Muscle layer of duodenum (tissue), 2 donors: ENCODE data around the gene STX5.
"Not testable (repeated sequence)": the region's sequence is repeated elsewhere in the genome, so short reads cannot be mapped to it uniquely, and the experiment has no call there.

Experiments
- H3K27ac ChIP-seq: one replicate; pipeline ENCODE4 v1.7.0; 2013; ENCODE audit warnings: mild to moderate bottlenecking, low read length
- H3K27me3 ChIP-seq: one replicate; pipeline ENCODE4 v1.7.0; 2013; ENCODE audit warnings: low read depth, mild to moderate bottlenecking, control low read depth, low read length
- H3K36me3 ChIP-seq, 2 donors: one replicate each; pipeline ENCODE4 v1.7.0; 2013; ENCODE audit warnings: low read length in 2 of 2, control low read depth in 1 of 2, mild to moderate bottlenecking in 1 of 2; ENCODE audit not compliant: insufficient read depth in 2 of 2, control insufficient read depth in 1 of 2
- H3K4me1 ChIP-seq, 2 donors: one replicate each; pipeline ENCODE4 v1.7.0; 2013; ENCODE audit warnings: low read length in 2 of 2, mild to moderate bottlenecking in 2 of 2, control low read depth in 1 of 2, moderate library complexity in 1 of 2; ENCODE audit not compliant: insufficient read depth in 2 of 2, control insufficient read depth in 1 of 2
- H3K4me3 ChIP-seq, 2 donors: one replicate each; pipeline ENCODE4 v1.7.0; 2013; ENCODE audit warnings: low read length in 2 of 2, low read depth in 1 of 2, mild to moderate bottlenecking in 1 of 2
- H3K9me3 ChIP-seq, 2 donors: one replicate each; pipeline ENCODE4 v1.7.0; 2013; ENCODE audit warnings: low read length in 2 of 2, control low read depth in 1 of 2, mild to moderate bottlenecking in 1 of 2; ENCODE audit not compliant: control insufficient read depth in 1 of 2
- donor health status: healthy.

STX5 gene

DNA sequence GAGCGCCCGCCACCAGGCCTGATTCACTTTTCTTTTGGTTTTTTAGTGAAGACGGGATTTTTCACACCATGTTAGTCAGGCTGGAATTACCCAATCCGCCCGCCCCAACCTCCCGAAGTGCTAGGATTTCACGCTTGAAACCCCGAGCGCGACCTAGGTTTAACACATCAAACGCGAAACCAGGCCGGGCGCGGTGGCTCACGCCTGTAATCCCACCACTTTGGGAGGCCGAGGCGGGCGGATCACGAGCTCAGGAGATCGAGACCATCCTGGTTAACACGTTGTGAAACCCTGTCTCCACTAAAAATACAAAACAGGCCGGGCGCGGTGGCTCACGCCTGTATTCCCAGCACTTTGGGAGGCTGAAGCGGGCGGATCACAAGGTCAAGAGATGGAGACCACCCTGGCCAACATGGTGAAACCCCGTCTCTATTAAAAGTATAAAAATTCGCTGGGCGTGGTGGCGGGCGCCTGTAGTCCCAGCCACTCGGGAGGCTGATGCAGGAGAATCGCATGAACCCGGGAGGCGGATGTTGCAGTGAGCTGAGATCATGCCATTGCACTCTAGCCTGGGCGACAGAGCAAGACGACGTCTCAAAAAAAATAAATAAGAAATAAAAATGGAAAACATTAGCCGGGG is 9.0 kb upstream of the STX5 start:
- peak overlapping the region; percentile 89 to 99 for H3K4me3 ChIP-seq
- H3K4me1 ChIP-seq, H3K27me3 ChIP-seq, H3K9me3 ChIP-seq: not testable (repeated sequence)
- H3K36me3 ChIP-seq = peaks cover under 1 to 12% of the 10 kb centered on the region in 2 donors
- H3K27ac ChIP-seq = peak overlapping the region; percentile 97

- peak within 1 kb of the TSS; percentile 89 to 99 for H3K4me3 ChIP-seq
- H3K36me3 ChIP-seq = peaks cover 15 to 28% of the 10 kb centered on the region in 2 donors
- no peaks in the 10 kb centered on the region for H3K9me3 ChIP-seq
- H3K27ac ChIP-seq = peak within 1 kb of the TSS; percentile 97
- peaks cover 3 to 9% of the 10 kb centered on the region in 2 donors for H3K4me1 ChIP-seq
- H3K27me3 ChIP-seq = no peaks in the 10 kb centered on the region
Measured at GRCh38 chr11:62839050-62839945, 7.4 kb upstream of the STX5 start, which contains the start of gene WDR74. Gene WDR74, minus strand, starts transcription at chr11:62839590. Its CDS starts 20 bp downstream, at chr11:62839570.

DNA sequence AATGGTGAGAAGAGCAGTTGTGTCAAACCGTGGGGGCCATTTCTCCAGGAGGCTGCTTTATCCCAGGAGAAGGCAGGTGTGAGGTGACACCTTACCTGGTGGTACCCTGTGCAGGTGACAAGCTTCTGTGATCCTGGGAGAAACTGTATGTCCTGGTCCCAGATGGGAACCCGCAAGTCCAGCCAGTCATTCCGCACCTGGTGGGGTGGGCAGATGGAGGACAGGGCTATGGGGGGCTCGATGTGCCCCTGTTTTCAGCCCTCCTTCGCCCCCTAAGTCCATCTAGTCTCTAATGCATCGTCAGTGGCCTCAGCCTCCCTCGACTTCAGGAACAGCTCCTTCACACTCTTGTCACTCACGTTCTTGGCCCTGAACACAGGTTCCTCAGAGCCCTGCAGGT is 3.5 kb upstream of the STX5 start:
- H3K4me1 ChIP-seq = peaks cover 8 to 31% of the 10 kb centered on the region in 2 donors
- no peaks in the 10 kb centered on the region for H3K9me3 ChIP-seq
- H3K27me3 ChIP-seq = no peaks in the 10 kb centered on the region
- H3K36me3 ChIP-seq = peaks cover 15 to 31% of the 10 kb centered on the region in 2 donors
- no peak overlapping the region for H3K4me3 ChIP-seq
- H3K27ac ChIP-seq = no peak overlapping the region

GRCh38 chr11:62832336-62833234 is 734 bp upstream of the STX5 start, which contains the start of gene TEX54:
Gene TEX54, minus strand, starts transcription at chr11:62832841.
- H3K36me3 ChIP-seq = peaks cover 18 to 27% of the 10 kb centered on the region in 2 donors
- no peaks in the 10 kb centered on the region for H3K9me3 ChIP-seq
- H3K27ac ChIP-seq = peak within 1 kb of the TSS; percentile 97
- H3K4me1 ChIP-seq = peaks cover 8 to 37% of the 10 kb centered on the region in 2 donors
- H3K4me3 ChIP-seq = peak within 1 kb of the TSS; percentile 90 to 94
- H3K27me3 ChIP-seq = no peaks in the 10 kb centered on the region

- Histone ChIP-seq H3K36me3 (peaks cover 26 to 31% of the 10 kb centered on the region in 2 donors), H3K27me3 (no peaks in the 10 kb centered on the region), H3K4me1 (peaks cover 8 to 37% of the 10 kb centered on the region in 2 donors), H3K9me3 (no peaks in the 10 kb centered on the region), H3K4me3 (peak overlapping the region; percentile 90 to 94), H3K27ac (peak overlapping the region; percentile 97)
Measured at GRCh38 chr11:62830904-62831519, 839 bp downstream of the STX5 start.

DNA sequence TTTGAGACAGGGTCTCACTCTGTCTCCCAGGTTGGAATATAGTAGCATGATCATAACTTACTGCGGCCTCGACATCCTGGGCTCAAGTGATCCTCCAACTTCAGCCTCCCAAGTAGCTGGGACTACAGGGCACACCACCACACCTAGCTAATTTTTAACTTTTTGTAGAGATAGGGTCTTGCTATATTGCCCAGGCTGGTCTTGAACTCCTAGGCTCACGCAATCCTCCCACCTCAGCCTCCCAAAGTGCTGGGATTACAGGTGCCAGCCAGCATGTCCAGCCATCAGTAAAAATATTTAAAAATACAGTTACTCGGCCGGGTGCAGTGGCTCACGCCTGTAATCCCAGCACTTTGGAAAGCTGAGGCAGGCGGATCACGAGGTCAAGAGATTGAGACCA is 3.7 kb downstream of the STX5 start:
- not testable (repeated sequence) for H3K27ac ChIP-seq, H3K27me3 ChIP-seq, H3K4me3 ChIP-seq, H3K9me3 ChIP-seq
- H3K4me1 ChIP-seq = peaks cover 8 to 28% of the 10 kb centered on the region in 2 donors
- H3K36me3 ChIP-seq = peaks cover 34 to 42% of the 10 kb centered on the region in 2 donors

GRCh38 chr11:62823677-62824076 is 8.2 kb downstream of the STX5 start:
- Histone ChIP-seq H3K4me1 (peaks cover 0 to 1% of the 10 kb centered on the region in 2 donors), H3K27ac (no peak overlapping the region), H3K27me3 (no peaks in the 10 kb centered on the region), H3K4me3 (no peak overlapping the region), H3K36me3 (peaks cover 42 to 74% of the 10 kb centered on the region in 2 donors), H3K9me3 (no peaks in the 10 kb centered on the region)

DNA sequence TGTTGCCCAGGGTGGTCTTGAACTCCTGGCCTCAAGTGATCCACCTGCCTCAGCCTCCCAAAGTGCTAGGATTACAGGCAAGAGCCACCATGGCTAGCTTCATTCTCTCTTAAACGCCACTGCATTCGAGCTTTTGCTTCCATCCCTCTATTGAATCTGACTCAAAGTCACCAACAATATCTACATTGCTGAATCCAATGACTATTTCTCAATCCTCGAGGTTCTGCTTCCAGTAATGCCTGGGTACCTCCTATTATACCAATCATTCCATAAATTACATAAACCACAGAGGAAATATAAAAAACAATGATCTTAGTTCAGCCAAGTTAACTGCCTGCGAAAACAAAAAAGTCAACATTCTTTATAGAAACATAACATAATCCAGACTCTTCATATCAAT is 14.7 kb downstream of the STX5 start:
- no peaks in the 10 kb centered on the region for H3K4me1 ChIP-seq
- H3K9me3 ChIP-seq = no peaks in the 10 kb centered on the region
- no peak overlapping the region for H3K4me3 ChIP-seq
- H3K36me3 ChIP-seq = peaks cover 5 to 48% of the 10 kb centered on the region in 2 donors
- no peaks in the 10 kb centered on the region for H3K27me3 ChIP-seq
- no peak overlapping the region for H3K27ac ChIP-seq

DNA sequence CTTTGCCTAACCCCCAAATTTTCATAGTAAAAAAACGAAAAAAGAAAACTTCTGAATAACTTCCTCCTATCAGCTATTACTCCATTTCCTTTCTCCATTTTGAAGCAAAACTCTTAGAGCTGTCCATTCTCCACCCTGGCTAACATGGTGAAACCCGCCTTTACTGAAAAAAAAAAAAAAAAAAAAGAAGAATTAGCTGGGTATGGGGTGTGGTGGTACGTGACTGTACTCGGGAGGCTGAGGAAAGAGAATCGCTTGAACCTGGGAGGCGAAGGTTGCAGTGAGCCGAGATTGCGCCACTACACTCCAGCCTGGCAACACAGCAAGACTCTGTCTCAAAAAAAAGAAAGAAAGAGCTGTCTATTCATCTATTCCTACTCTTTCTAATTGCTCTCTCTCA is 15.3 kb downstream of the STX5 start:
- H3K4me1 ChIP-seq = no peaks in the 10 kb centered on the region
- H3K27me3 ChIP-seq = no peaks in the 10 kb centered on the region
- no peak overlapping the region for H3K27ac ChIP-seq
- no peak overlapping the region for H3K4me3 ChIP-seq
- H3K9me3 ChIP-seq = no peaks in the 10 kb centered on the region
- H3K36me3 ChIP-seq = peaks cover 5 to 43% of the 10 kb centered on the region in 2 donors

GRCh38 chr11:62811659-62812058 is 20.2 kb downstream of the STX5 start:
- Histone ChIP-seq H3K27ac (no peak overlapping the region), H3K4me3 (no peak overlapping the region), H3K9me3 (no peaks in the 10 kb centered on the region), H3K36me3 (peaks cover 0 to 15% of the 10 kb centered on the region in 2 donors), H3K4me1 (no peaks in the 10 kb centered on the region), H3K27me3 (no peaks in the 10 kb centered on the region)
